GM21717 (cell line): ENCODE data around the gene BORCS8.
"Not testable (repeated sequence)": the region's sequence is repeated elsewhere in the genome, so short reads cannot be mapped to it uniquely, and the experiment has no call there.

Experiments used
- ATAC-seq: cut with Tn5 transposase; IDR thresholded peaks from one replicate; pipeline ENCODE4 v1.9.1; 2021; ENCODE audit warnings: mild to moderate bottlenecking, moderate library complexity; ENCODE audit not compliant: unreplicated experiment

Gene BORCS8

DNA sequence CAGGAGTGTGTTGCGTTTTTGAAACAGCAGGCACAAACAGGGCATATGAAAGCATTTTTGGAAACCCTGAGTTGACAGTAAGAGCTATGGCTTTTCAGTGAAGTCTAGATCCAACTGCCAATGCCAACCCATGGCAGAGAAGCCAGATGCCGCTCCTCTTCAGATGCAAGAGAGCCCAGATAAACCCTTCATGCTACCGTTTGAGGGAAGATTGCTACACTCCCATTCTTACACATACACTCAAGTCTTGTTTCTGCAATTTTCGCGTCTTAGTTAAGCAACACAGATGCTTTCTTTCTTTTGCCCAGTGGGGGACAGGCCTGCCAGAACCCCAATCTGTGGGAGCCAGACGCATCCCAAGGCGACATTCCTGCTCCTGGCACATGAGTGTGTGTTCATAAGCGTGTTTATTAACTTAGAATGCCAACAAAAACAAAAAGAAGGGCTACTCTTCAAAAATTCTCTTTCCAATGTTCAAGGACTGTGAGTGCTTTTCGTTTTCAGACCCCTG lies 10.4 kb downstream of the BORCS8 start:
- ATAC-seq = no peak

DNA sequence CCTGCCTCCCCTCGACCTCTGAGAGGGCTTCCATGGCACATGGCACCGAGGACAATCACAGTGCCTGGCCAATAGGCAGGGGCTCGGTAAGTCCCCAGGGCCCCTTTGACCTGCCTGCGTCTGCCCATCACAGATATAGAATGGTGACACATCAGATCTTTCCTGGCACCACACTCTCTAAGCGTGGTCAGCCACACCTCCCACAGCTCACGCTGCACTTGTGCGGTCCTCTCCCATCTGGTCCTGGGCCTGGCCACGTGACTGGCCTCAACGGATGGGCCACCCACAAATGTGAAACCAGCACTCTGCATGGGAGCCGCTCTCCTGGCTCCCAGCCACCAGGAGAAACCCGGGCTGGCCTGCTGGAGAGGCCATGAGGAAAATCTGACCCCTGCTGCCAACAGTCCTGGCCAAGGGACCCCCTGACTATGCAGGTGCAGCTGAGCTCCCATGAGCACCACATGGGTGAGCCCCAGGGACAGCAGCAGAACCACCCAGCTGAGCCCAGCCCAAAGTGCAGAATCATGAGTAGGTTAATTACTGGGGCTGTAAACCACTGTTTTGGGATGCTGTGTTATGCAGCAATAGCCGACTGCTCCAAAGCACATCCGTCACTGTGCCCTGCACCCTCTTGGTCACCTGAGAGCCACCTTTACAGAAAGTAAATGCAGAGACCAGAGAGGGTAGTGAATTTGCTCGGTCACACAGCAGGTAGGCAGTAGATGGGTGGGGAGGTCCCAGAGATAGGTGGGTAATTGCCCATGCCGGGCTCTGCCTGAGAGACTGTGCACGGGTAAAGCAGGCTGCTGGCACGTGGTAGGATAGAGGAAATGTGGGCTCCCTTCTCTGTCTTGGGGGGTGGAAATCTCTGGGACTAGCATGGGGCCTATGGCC lies 12.2 kb downstream of the BORCS8 start:
- ATAC-seq = no peak

DNA sequence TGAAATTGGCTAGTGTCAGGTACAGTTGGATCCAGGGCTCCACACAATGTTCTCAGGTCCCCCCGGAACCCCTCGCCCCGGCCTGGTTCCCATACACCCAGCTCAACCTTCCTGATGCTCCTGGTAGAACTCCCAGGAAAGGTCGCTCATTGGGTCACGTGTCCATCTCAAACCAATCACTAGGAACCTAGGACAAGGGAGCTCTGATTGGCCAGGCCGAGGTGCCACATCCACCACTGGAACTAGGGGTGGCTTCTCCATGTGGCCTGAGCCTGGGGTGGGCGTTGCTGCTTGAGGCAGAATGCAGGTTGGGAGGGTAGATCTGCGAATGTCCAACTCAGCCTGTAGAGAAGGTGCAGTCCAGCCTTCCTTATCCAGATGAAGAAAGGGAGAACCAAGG lies 15.0 kb downstream of the BORCS8 start:
- no peak for ATAC-seq

DNA sequence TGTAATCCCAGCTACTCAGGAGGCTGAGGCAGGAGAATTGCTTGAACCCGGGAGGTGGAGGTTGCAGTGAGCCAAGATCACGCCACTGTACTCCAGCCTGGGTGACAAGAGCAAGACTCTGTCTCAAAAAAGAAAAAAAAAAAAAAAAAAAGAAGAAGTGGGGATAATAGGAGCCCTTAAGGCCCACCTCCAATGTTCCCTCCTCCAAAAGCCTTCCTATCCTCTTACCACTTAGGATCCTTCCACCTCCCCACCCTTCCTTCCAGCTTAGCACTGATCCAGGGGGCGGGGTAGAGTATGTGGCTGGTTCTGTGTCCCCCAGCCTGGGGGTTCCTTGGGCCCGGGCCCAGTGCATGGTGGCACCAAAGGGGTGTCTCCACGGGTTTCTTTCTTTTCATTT lies 18.7 kb downstream of the BORCS8 start:
- not testable (repeated sequence) for ATAC-seq

DNA sequence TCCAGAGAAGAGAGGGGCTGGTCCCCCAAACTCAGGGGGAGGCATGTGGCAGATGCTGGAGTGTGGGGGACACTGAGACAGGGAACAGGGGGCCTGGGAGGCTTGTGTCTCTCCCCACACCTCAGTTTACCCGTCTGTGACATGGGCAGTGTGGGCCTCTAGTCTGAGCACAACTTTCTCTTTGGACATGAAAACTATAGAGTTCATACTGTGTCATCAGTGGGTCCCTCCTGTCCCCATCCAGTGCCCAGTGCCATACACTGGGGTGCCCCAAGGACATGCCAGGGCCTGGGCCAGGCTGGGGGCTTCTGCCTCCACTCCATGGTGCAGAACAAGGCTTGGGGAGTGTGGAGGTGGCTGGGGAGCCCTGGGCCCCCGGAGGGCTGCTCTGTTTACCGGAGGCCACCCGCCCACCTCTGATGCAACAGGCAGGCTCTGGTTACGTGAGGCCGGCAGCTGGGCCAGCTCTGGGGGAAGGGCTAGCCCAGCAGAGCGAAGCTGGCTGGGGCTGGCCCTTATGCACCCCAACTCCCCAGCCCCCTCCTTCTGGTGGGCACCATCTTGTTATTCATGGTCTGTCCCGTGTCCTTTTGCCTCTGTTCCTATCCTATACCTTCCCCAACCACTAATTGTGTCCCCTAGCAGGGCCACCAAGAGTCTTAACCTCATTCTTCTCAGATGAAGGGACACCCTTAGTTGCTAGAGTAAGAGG lies 20.0 kb downstream of the BORCS8 start:
- no peak for ATAC-seq

DNA sequence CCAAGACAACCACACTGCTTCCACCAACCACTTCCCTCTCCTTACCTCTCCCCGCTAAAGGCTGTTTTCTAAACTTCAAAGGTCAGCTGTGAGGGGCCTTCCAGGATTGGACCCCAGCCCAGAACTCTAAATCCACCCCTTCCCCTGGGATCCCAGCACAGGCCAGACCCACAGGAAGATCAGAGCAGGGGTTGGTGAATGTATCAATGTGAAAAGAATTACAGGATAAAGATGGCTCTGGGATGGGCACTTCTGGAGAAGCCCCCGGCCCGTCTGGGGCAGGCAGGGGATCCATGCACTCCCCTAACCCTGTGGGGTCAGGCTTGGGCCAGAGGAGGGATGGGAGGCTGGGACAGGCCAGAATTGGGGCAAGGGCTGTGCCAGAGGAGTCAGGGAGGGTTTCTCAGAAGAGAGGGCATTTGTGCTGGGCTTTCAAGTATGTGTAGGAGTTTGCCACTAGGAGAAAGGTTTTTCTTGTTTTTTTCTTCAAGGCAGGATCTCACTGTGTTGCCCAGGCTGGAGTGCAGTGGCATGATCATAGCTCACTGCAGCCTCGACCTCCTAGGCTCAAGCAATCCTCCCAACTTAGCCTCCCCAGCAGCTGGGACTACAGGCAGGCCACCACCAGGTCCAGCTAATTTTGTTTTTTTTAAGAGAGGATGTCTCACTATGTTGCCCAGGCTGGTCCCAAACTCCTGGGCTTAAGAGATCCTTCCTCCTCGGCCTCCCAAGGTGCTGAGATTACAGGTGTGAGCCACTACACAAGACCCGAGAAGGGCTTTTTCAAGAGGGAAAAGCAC lies 20.9 kb downstream of the BORCS8 start:
- no peak for ATAC-seq

DNA sequence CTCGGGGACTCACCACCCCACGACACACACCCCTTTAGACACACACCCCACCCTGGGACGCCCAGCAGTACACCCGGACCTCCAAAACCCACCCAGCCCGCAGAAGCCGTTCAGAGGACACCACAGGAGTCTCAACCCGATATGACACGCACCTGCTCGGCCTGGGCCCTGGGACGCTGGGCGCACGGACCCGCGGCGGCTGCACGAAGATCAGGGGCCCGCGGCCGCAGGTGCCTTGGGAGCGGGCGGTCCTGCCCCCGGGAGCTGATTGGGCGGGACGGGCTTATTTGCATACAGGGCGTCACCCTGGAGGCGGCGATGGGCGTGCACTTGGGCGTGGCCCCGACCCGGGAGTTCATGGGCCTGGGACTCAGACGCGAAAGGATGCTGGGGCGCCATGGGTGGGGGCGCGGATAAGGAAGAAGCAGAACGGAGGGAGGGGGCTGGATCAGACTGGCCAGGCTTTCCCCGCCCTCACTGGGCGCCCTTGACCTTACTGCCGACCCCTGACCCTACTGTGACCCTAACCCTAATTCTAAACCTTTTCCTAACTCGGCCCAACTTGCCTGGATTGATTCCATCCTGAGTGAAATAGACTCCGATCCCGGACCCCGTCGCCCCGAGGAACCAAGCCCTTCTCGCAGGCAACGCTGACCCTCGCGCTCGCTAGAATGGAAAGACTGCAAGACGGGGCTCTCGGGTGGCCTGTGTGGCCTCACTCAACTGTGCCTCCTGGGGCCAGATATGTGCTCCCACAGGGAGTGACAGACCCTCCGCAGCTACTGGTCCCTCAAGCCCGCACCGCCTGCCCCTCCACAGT lies 21.7 kb downstream of the BORCS8 start, which contains the start of gene MEF2B:
Gene MEF2B (minus strand): TSS at position 211 of the 820 bp plus-strand sequence. CDS start 19,528 bp downstream, outside the sequence.
- peak; percentile 70 for ATAC-seq

DNA sequence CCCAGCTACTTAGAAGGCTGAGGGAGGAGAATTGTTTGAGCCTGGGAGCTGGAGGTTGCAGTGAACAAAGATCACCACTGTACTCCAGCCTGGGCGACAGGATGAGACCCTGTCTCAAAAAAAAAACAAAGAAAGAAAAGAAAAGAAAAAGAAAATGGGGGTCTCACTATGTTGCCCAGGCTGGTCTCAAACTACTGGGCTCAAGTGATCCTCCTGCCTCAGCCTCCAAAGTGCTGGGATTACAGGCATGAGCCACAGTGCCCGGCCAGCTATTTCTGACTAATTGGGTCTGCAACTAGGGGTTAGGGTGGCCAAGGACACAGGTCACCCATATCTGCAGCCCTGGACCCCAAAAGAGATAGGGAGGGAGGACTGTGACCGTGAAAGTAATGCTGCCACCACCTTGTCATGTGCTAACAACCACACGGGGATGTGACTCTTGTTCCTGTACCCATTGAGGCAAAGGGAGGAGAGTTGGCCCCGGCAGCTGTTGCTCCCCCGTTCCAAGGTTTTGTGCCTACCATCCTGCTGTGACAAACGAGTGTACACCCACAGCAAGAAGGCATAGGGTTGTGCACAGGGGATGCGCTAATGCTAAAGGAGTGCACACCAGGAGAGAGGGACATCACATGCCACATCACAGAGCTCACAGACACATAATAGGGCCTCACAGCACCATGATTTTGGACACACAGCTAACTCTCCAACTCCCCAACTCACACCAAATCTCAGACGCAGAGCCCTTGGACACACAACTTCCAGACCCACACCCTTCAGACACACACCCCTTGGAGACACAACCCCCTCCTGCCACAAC lies 22.5 kb downstream of the BORCS8 start:
- peak; percentile 8 for ATAC-seq

DNA sequence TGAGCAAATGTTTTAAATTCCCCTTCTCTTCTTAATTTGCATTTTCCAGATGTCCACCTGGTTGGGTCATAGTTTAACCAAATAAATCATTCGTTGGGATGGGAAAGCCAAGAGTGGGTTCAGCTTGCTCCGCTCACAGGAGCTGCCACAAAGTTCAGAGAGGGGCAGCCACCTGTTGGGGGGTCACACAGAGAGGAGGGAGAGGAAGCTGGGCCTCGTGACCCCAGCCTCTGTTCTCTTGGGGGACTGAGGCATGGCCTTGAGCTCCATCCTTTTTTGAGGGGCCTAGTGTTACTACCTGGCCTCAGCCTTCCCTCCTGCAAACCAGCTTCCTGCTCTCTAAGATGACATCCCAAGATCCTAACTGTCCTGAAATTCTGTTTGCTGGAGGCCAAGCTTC lies 24.3 kb downstream of the BORCS8 start:
- ATAC-seq = no peak

DNA sequence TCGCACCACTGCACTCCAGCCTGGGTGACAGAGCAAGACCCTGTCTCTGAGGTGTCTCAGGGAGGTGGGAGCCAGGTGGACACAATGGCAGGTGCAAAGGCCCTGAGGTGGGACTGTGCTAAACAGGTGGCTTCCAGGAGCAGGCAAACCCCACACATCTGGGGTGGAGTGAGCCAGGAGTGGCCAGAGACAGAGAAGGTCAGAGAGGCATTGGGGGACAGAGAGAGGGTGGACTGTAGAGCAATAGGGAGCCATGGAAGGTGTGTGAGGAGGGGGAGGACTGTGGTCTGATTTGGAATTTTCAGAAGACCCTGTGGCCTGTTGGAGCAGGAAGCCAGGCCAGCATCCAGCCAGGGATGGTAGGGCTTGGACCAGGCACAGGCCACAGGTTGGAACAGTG lies 26.6 kb downstream of the BORCS8 start:
- ATAC-seq = no peak

DNA sequence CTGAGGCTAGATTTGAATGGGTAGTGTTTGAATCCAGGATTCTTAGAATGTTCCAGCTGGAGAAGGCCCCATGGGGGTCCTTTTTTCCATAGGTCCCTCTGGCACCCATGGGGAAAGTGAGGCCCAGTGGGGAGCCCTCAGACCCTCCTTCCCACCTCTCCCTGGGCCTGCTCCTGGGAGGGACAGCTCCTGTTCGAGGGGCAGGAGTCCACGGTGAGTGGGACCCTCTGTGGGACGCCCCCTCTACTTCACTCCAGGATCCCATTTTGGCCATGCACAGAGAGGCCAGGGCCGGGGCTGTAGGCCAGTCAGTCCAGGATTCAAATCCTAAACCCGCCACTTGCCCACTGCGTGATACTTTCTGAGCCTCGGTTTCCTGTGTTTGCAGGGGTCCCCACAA lies 29.5 kb downstream of the BORCS8 start:
- ATAC-seq = no peak

DNA sequence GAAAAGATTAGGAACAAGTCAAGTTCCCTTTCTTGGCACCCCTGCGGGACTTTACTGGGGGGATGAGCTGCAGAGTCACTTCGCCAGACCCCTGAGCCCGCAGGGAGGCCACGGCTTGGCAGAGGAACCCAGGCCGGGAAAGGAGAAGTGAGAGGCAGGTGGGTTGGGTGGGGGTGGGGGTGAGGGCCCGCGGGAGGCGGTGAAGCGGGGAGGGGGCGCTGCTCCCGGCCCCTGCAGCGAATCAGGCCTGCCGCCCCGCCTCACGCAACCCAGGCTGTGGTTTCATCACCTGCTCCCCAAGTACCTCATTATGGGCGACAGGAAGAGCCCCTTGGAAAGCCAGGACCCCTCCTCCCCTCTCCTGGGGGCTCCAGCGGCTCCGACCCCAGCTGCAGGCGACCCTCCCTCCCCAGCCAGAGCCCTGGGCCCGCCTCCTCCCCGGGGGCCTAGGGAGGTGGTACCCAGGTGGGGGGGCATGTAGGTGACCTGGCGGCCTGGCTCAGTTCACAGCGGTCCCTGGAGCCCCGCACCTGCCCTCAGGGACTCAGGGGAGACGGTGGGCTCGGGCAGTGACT lies 31.4 kb downstream of the BORCS8 start:
- ATAC-seq = no peak

DNA sequence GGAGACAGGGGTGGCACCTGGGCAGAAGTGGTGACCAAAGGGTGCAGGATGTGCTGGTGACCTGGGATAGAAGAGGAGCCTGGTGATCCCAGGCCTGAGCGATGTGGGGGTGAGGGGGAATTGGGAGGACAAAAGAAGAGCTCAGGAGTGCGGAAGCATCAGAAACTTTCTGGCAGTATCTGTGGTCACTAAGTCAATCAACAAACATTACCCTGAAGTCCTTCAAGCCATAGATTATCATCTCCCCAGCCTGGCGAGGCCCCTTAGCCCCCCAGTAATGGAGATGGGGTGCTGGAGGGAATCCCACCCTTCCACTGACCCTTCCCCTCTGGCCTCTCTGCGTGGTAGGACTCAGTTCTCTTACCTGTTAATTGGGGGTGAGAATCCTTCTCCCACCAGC lies 32.4 kb downstream of the BORCS8 start:
- ATAC-seq = no peak

DNA sequence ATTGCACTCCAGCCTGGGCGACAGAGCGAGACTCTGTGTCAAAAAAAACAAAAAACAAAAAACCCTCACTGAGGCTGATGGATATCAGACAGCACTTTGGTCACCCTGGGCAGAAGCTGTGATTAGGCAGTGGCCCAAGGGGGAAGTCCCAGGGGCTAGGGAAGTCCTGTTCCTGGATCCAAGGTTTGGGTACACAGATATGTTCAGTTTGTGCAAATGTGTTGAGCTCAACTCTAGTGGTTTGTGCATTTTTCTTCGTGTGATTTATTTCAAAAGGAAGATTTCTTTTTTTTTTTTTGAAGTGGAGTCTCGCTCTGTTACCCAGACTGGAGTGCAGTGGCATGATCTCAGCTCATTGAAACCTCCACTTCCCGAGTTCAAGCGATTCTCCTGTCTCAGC lies 34.1 kb downstream of the BORCS8 start:
- no peak for ATAC-seq

DNA sequence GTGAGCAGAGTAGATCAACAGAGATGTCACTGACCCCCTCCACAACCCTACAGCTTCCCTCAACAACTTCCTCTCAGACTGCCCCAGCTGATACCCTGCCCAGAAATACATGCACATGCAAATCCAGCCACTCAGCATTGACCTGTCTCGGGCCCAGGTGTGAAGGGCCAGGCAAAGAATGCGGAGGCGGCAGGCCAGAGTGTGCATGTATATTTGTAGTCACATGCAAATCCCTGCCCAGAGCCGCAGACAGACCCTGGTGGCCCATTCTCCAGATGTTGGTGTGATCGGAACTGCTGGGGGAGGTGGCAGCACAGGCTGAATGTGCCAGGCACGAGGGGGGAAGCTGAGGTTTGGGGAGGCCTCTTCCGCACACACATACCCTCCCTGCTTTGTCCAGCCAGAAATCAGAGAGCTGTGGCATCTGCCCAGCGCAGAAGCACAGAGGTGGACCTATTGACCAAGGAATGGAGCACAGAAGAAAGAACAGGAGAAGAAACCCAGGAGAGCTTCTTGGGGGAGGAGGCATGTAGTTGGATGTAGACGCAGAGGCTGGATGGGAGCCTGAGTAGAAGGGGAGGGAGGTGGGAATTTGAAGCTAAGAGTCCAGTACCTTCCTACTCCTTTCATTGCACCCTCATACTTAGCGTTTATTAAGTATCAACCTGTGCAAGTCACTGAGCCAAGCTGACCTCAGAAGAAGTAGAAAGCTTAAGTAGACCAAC lies 36.3 kb downstream of the BORCS8 start:
- peak; percentile 58 for ATAC-seq

DNA sequence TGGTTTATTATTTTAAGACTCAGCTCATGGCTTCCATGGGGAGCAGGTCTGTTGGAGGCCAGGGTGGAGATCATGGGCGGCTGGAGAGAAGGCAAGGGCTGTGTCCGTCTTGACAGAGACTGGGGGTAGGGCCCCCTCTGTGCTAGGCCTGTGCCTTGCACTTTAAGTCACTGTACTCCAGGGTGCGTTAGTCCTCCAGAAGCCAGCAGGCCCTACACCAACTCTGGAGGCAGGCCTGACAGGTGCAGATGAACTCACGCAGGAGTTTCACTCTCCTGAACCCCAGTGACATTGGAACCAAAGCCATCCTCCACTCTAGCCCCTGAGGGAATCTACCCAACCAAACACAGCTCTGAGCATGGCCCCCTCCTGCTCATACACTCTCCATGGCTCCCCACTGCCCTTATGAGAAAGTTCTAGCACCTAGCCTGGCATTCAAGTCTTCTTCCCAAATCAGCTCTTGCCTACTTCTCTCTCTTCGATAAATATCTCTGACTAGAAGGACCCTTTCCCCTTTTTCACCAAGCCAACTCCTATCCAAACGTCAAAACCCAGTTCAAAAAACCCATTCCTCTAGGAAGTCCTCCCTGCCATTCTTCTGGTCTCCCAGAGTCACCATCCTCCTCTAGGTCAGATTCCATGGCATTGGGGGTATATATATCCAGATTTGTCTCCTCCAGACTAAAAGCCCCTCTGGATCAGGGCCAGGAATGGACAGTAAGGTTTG lies 37.0 kb downstream of the BORCS8 start:
- ATAC-seq = no peak

DNA sequence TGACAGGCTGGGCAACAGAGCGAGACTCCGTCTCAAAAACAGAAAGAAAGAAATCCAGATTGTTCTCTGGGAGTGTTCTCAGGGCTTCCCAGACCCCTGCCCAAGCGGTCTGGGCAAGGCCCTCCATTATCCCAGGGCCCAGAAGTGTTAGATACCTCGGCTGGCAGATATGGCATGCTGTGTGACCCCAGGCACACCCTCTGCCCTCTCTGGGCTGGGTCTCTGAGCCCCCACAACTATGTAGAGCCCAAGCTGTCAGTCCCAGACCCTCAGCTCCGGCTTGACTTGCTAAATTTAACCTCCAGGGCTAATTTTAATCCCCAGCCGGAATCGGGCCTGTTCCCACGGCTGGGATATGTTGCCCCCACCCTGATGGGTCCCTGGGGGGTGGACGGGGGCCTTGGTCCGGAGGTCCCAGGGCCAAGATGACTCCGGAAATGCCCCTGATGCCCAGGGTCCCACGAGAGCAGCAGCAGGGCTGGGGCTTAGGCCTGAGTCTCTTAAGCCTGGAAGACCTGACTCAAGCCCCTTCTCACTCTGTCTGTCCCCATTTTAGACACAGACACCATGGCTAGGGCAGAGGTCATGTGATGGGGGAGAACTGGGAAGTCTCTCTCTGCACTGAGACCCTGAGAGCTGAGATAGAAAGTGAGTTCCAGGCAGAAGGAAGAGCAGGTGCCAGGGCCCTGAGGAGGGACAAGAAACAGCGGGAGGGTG lies 39.1 kb downstream of the BORCS8 start:
- ATAC-seq = no peak
